Ishikawa (cell line): Measurements from ENCODE around the gene SRRM2.

ENCODE experiments used
- CEBPB ChIP-seq: IDR thresholded peaks from 2 replicates; pipeline ENCODE4 v1.6.1; 2012
- EGR1 ChIP-seq: IDR thresholded peaks from 2 replicates; pipeline ENCODE4 v1.6.1; 2012
- EP300 ChIP-seq: IDR thresholded peaks from 2 replicates; pipeline ENCODE4 v1.6.1; 2012; ENCODE audit warnings: borderline replicate concordance
- YY1 ChIP-seq: IDR thresholded peaks from 2 replicates; pipeline ENCODE4 v1.6.1; 2012; ENCODE audit warnings: low read depth
- ZBTB7A ChIP-seq: IDR thresholded peaks from 2 replicates; pipeline ENCODE4 v1.6.1; 2012; ENCODE audit warnings: low read depth

The SRRM2 gene

DNA sequence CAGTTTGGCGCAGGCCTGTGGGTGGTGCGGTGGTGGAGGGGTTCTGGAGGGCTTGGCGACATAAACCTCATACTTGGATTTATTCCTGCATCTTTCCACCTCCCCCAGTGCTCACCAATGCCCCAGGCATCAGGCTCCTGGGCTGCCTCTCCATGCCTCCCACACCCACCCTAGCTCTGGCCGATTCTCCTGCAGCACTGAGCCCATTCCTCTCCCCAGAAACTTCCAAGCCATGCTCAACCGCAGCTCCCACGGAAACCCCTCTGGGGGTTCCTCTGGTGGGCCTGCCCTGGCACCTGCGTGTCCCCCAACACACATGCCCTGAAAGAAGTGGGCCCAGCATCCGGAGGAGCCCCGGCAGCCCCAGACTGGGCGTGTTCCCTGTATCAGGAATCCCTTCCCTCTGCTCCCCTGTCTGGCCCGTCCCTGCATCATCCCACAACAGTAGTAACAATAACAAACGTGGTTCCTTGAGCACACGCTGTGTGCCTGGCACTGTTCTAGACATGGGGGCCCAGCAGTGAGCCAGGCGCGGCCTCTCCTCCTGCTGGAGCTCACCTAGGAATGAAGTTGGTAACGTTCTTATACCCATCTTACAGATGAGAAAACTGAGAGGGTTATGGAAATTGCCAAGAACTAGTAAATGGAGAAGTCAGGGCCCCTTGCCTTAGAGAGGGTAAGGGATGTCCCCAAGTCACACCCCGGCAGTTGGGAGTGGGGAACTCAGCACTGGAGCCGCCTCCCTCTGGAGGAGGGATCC, 66.9 kb downstream of the SRRM2 start:
- TF ChIP-seq EGR1: no peak
- TF ChIP-seq YY1: no peak
- no peak for TF ChIP-seq EP300
- TF ChIP-seq CEBPB: no peak
- TF ChIP-seq ZBTB7A: no peak

GRCh38 chr16:2819939-2820835, 67.7 kb downstream of the SRRM2 start:
- TF ChIP-seq EGR1 (no peak), CEBPB (no peak)
